T follicular helper cell (primary cell): Measurements from ENCODE around the gene ABCG8.

Source experiments
- DNase-seq: peaks from one replicate; pipeline ENCODE4 v3.0.0-alpha.2; 2020; ENCODE audit warnings: low read depth

Gene ABCG8

DNA sequence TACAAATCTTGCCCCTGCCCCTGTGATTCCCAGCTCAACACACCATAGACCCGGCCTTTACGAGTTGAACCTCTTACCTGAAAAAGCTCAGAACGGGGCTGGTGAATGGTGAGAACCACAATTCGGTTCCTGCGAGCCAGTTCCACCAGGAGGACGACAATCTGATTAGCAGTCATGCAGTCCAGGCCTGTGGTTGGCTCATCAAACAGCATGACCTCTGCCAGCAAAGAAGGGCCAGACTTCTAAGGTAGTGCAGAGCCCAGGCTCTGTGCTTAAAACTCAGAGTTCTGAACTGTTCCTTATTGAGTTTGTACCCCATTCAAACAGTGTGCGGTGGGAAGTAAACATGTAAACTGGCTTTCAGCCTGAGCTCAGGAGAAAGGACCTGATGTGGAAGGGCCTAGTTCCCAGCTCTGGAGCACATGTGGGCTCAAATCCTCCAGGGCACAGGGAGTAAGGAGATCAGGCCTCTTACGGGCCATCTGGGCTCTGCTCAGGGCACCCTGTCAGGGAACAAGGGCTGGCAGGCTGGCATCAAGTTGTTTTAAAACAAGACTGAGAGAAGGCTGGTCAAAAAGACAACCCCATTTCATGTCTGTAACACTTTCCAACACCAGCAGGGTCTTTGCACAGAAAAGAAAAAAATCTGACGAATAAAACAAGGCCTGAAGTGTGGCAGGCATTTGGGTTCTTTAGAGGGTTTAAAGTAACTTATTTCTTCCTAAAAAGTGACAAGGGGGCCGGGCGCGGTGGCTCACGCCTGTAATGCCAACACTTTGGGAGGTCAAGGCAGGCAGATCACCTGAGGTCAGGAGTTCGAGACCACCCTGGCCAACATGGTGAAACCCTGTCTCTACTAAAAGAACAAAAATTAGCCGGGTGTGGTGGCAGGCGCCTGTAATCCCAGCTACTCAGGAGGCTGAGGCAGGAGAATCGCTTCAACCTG lies 12.2 kb upstream of the ABCG8 start:
- no peak for DNase-seq

GRCh38 chr2:43831543-43832294 lies 7.1 kb upstream of the ABCG8 start:
- no peak for DNase-seq

DNA sequence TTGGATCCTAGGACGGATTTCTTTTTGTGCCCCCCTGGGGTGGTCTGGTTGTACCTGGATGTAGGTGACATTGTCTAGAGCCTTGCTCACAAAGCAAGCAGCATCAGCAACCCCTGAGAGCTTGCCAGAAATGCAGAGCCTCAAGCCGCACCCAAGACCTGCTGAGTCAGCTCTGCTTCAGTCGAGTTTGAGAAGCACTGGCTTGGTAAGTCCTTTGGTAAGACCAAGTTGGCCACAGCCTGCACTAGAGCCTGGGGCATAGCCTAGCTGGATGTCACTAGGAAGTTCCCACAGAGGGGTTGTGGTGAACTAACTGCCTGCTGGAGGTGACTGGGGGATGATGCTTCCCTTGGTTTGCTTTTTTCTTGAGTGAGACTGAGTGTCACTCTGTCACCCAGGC lies 6.3 kb upstream of the ABCG8 start:
- no peak for DNase-seq

GRCh38 chr2:43837033-43837432 lies 1.7 kb upstream of the ABCG8 start:
- DNase-seq = no peak

GRCh38 chr2:43837831-43838559 lies 776 bp upstream of the ABCG8 start:
- no peak for DNase-seq

DNA sequence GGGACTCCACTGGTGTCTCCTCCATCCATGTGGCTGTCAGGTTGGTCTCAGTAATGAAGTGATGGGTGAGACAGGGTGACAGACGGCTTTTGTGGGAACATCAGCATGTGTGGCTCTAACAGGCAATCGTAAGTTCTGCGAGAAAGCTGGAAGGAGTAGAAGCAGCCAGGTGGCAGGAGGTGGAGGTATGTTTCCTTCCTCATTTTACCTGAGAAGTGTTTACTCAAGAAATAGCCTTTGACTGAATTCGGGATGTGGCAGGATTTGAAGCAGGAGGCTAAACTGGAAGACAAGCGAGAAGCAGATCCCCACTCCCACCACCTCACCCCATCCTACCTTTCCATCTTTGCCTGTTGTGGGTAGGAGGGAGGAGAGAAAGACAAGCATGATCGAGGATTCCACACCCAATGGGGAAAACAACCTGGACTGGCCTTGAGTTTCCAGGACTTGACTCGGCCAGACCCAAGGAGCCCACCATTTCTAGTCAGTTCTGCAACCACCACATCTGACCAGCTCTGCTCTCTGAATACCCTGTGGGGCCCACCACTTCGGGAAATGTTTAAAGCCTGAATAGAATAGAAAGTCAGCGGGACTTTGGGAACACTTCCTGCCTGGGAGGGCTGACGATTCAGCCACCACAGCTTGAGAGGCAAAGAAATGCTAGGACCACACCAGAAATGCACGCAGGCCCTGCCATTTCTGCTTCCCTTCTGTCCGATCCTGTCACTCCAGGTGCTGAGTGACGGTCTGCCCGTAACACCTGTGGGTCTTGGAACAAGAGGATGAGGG lies 1.2 kb downstream of the ABCG8 start:
- no peak for DNase-seq

DNA sequence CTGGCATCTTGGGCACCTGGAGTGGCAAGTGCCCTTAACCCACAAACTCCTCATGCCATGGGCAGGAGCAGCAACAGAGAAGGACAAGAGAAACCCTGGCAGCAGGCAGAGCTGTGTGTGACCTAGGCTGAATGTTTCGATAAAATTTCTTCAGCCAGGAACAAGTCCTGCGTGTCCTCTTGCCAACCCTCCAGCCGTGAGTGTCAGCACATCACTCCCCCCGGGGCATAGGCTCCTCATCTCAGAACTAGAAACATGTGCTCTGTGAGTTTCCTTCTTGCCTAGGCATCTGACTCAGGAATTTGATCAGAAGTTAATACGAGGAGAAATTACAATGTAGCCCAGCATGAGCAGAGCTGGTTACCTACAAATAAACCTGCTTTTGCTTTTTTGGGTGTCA lies 2.2 kb downstream of the ABCG8 start:
- no peak for DNase-seq

DNA sequence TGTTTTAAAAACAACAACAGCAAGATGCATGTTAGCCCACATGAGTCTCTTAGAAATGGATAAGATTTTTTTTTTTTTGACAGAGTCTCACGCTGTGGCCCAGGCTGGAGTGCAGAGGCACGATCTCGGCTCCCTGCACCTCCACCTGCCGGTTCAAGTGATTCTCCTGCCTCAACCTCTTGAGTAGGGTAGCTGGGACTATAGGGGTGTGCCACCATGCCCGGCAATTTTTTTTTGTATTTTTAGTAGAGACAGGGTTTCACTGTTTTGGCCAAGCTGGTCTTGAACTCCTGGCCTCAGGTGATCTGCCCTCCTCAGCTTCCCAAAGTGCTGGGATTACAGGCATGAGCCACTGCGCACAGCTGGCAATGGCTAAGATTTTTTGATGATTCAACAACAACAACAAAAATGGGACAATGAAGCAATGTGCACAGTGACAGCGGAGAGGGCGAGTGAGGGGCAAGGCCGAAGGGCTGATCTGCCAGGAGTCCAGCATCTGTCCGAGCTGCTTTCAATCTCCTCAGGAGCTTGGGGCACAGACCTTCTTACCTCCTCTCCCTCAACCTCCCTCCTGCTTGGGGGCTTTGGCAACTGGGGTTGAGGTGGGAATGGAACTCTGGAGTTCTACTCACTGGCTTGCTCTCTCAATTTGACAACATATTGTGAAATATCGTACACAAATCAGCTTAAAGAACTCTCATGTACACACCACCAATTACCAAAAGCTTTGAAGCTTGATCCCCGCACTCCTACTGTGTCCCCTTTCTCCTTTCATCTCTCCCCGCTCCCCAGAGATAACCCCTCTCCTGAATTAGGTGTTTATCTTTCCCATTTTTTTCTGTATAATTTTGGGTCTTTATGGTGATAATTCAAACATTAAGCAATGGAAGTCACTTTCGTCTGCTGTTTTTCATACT lies 3.4 kb downstream of the ABCG8 start:
- no peak for DNase-seq

- no peak for DNase-seq
Measured at GRCh38 chr2:43842866-43843226, 4.1 kb downstream of the ABCG8 start.

GRCh38 chr2:43845181-43845580 lies 6.4 kb downstream of the ABCG8 start:
- DNase-seq = no peak

- no peak for DNase-seq
Measured at GRCh38 chr2:43846140-43846793, 7.5 kb downstream of the ABCG8 start.

DNA sequence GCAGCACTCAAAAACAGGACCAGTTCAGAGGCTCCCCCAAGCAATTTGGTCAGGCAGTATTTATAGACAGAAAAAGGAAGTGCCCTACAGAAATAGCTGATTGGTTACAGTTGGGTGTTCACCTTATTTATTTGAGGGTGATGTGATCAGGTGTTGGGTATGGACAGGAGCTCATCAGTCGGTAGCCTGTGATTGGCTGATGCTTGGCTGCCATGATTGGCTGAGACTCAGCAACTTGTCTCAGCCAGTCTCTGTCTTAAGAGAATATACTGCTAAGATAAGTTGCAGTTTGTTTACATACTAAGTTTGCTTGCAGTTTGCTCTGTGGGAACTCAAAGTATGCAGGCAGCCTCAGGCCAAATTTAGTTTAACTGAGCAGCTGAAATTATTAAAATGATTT lies 9.4 kb downstream of the ABCG8 start:
- DNase-seq = no peak

GRCh38 chr2:43851011-43851980 lies 12.5 kb downstream of the ABCG8 start:
- DNase-seq = no peak

GRCh38 chr2:43852196-43852730 lies 13.5 kb downstream of the ABCG8 start:
- no peak for DNase-seq

DNA sequence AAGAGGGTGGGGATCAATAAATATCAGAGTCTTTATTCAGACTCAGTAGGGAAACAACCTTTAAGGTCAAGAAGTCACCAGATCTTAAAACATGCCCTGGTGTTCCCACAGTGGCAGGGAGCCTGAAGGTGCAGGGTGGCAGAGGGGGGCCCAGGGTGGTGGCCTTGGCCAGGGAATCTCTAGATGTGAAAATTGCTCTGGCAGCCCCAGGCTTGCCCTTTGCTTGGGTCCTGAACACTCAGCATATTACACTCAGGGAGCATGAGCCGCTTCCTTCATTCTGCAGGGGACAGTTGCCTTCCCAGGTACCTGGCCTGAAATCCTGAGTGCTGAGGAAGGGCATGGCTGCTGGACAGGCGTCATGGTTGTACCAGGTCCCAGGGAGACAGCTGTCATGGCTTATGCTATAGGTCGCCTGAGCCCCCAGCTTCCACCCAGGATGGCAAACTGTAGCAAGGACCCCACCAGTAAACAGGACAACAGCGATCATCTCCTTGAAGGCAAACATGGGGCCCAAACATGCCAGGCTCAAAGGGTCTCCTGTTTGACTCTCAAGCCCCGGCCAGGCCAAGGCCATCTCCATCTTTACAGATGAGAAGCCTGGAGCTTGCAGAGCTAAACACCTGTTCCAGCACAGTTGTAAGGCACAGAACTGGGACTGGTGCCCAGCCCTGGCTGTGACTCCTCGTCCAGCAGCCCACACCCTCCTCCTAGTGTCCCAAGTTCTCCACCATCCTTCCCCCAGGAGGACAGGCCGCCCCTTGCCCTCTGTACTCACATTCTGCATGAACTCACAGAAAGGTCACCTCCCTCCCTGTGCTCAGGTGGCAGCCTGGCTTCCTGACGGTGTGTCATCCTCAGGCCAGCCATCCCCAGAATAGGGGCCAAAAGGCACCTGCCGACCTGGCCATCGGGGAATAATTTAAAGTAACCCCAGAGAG lies 14.6 kb downstream of the ABCG8 start:
- DNase-seq = no peak

- no peak for DNase-seq
Measured at GRCh38 chr2:43854671-43855070, 15.9 kb downstream of the ABCG8 start.

- no peak for DNase-seq
Measured at GRCh38 chr2:43855292-43855691, 16.5 kb downstream of the ABCG8 start.
